NCI-H460 (cell line): ENCODE data around the gene IFT74. TPM values are rescaled to one million over a fixed set of nuclear protein-coding genes. Genes with fewer than 3 reads are reported as not detected.

Source experiments
- DNase-seq: peaks from one replicate; pipeline ENCODE4 v3.0.0-alpha.2; 2016; ENCODE audit warnings: low read depth; ENCODE audit errors: extremely low read depth
- polyA plus RNA-seq: library from polyadenylated mRNA; depleted of rRNA; stranded (reverse); fragments of >200 nt; gene quantifications from 2 replicates; pipeline ENCODE4 v1.2.3, GENCODE V29; 2014; cell fraction: nucleus; rRNA removed
- total RNA-seq: library from RNA; depleted of rRNA; stranded (reverse); fragments of >200 nt; shearing (Covaris generic); gene quantifications from 2 replicates; pipeline ENCODE4 v1.2.3, GENCODE V29; 2014; rRNA removed

IFT74 gene
- 16.8 and 20.7 TPM in 2 replicates for total RNA-seq
- polyA plus RNA-seq = 5.9 and 7.2 TPM in 2 replicates

GRCh38 chr9:26955921-26956859, at the start of gene IFT74:
Gene IFT74 (plus strand): TSS chr9:26956412. CDS start chr9:26961968, 5,556 bp downstream.
- DNase-seq = peak; percentile 95

- DNase-seq = no peak
Observed at GRCh38 chr9:26913138-26913668, 43.0 kb upstream of the IFT74 start.

GRCh38 chr9:26919698-26920097, 36.5 kb upstream of the IFT74 start:
- DNase-seq = no peak

GRCh38 chr9:26925609-26926008, 30.6 kb upstream of the IFT74 start:
- no peak for DNase-seq

- no peak for DNase-seq
Observed at GRCh38 chr9:26928902-26929495, 27.2 kb upstream of the IFT74 start.

GRCh38 chr9:26935847-26936246, 20.4 kb upstream of the IFT74 start:
- no peak for DNase-seq

GRCh38 chr9:26937816-26938371, 18.3 kb upstream of the IFT74 start:
- no peak for DNase-seq

- DNase-seq = no peak
Observed at GRCh38 chr9:26939955-26940711, 16.1 kb upstream of the IFT74 start.

- no peak for DNase-seq
Observed at GRCh38 chr9:26940779-26941178, 15.4 kb upstream of the IFT74 start.

- DNase-seq = no peak
Observed at GRCh38 chr9:26945591-26945990, 10.6 kb upstream of the IFT74 start.

GRCh38 chr9:26946753-26947727, 9.2 kb upstream of the IFT74 start, which contains the start of gene PLAA:
Gene PLAA (minus strand): TSS chr9:26947242. CDS start chr9:26947045, 197 bp downstream.
- peak; percentile 88 for DNase-seq

GRCh38 chr9:26947736-26948135, 8.5 kb upstream of the IFT74 start:
- DNase-seq = no peak

GRCh38 chr9:26949637-26950069, 6.6 kb upstream of the IFT74 start:
- DNase-seq = no peak

- no peak for DNase-seq
Observed at GRCh38 chr9:26950521-26950920, 5.7 kb upstream of the IFT74 start.

GRCh38 chr9:26951794-26952193, 4.4 kb upstream of the IFT74 start:
- DNase-seq = no peak

GRCh38 chr9:26954050-26954508, 2.1 kb upstream of the IFT74 start:
- DNase-seq = no peak

GRCh38 chr9:26955222-26955903, 849 bp upstream of the IFT74 start:
- DNase-seq = no peak

- DNase-seq = no peak
Observed at GRCh38 chr9:26956860-26957233, 635 bp downstream of the IFT74 start.

- no peak for DNase-seq
Observed at GRCh38 chr9:26971721-26972120, 15.5 kb downstream of the IFT74 start.
